HG02970 (cell line): ENCODE results near the gene KLF1.
"Not testable (repeated sequence)": the region's sequence is repeated elsewhere in the genome, so short reads cannot be mapped to it uniquely, and the experiment has no call there.

ENCODE experiments used
- ATAC-seq: cut with Tn5 transposase; IDR thresholded peaks from one replicate; pipeline ENCODE4 v1.9.1; 2021; ENCODE audit warnings: mild to moderate bottlenecking, moderate library complexity, moderate number of reproducible peaks; ENCODE audit not compliant: unreplicated experiment, low FRiP score

KLF1 gene

DNA sequence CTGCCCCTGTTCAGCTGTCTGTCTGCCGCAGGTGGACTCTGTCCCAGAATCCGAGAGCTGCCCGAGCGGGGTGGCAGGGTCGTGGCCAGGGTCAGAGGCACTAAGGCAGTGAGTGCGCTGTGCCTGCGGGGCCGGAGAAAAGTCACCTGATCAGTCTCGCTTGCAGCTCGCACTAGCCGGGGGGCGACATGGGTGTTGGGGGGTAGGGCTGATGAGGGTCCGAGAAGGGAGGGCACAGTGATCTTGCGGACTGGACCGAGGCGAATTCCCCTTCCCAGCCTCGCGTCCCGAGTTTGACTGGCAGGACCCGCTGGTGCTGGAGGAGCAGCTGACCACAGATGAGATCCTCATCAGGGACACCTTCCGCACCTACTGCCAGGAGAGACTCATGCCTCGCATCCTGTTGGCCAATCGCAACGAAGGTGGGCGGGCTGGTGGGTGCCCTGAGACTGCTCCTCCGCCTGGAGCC lies 4.6 kb upstream of the KLF1 start:
- ATAC-seq, result no peak

DNA sequence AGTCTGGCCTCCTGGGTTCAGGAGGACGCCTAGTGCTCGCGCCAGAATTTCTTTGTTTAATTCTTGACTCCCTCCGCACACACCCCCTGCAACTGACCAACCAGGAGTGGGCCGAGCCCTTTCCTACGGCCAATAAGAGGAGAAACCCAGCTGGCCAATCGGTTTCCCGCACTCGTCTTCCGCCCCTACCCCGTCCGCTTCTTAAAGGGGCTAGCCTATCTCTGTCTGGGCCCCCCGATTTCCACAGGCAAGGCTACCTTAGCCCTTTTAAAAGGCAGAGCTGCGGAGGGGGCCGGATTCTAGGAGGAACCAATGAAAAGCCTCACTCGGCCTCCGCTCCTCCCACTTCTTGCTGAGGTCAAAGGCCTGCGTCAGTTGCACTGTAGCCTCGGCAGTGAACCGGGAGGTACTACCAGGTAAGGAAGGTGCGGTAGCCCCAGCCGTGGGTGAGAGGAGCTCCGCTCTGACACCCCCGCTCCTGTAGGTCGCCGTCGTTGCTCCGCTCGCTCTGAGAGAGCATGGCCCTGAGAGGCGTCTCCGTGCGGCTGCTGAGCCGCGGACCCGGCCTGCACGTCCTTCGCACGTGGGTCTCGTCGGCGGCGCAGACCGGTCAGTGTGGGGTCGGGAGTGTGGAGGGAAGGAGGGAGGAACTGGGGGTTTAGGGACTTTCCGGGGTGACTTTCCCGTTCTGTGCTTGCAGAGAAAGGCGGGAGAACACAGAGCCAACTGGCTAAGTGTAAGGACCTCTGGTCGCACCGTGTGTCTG lies 4.0 kb upstream of the KLF1 start, which contains the start of gene GCDH:
TSS of gene GCDH (plus strand) at position 374 of the 766 bp plus-strand sequence. CDS start at position 519, 145 bp downstream.
- ATAC-seq, result peak; percentile 95

DNA sequence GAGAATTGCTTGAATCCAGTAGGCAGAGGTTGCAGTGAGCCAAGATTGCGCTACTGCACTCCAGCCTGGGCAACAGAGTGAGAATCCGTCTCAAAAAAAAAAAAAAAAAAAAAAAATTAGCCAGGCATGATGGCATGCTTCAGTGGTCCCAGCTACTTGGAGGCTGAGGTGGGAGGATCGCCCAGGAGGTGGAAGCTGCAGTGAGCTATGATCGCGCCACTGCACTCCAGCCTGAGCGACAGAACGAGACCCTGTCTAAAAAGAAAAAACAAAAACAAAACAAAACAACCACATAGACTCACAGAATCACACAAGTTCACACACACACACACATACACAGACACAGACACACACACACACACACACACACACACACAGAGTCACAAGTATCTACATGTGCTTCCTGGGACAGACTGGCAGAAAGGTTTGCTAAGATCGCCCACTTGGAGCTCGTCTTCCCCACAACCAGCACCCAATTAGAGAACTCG lies 3.3 kb upstream of the KLF1 start:
- not testable (repeated sequence) for ATAC-seq

DNA sequence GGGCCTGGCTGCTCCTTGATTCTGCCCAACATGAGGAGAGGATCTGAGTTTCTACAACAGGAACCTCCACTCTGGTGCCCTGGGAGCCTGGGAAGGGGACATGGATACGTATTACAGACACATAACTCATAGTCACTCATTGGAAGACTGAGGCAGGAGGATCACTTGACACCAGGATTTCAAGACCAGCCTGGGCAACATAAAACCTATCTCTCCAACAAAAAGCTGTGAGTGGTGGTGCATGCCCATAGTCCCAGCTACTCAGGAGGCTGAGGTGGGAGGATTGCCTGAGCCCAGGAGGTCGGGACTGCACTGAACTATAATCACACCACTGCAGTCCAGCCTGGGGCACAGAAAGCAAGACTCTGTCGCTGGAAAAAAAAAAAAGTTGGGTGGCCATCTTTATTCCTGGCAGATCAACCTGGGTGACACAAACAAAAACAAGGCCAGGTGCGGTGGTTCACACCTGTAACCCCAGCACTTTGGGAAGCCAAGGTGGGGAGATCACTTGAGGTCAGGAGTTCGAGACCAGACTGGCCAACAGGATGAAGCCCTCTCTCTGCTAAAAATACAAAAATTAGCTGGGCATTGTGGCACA lies 1.1 kb upstream of the KLF1 start:
- ATAC-seq, result no peak

DNA sequence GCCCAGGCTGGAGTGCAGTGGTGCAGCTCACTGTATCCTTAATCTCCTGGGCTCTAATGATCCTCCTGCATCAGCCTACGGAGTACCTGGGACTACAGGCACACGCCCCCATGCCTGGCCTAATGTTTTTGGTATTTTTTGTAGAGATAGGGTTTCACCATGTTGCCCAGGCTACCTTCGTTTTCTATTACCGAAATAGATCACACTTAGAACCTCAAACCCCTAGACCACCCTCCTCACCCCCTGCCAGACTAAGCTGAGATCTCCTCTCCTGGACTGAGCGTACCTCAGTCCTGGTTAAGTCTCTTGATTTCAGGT lies 391 bp downstream of the KLF1 start:
- ATAC-seq, result no peak

DNA sequence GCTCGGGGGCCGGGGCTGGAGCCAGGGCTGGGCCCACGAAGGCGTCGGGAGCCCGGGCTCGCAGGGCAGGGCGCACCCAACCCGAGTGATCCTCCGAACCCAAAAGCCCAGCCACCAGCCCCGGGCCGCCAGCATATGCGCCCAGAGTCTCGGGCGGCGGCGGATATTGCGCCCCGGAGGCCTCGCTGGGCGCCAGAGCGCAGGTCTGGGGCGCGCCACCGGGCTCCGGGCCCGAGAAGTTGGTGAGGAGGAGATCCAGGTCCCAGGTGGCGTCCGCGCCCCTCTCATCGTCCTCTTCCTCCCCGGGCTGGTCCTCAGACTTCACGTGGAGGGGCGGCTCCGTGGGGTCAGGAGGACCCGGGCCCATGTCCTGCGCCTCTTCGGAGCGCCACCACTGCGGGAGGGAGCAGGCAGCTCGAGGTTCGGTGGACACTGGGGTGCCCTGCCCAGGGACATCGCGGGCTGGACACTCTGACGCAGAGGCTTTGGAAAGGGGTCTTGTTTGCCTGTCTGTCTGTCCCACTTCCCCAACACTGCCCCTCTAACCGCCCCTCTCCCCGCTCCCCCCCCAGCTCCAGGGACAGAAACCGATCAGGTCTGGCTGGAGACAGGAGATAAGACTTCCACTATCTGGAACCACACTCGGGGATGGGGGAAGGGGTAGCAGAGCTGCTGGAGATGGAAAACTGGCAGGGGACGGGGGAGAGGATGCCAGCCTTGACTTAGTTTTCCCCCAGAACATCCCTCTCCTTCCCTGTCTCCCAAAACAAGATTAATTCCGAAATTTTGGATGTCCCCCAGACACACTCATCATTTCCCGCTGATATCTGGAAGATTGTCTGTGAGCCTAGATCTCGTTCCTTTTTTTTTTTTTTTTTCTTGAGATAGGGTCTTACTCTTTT lies 1.0 kb downstream of the KLF1 start:
- no peak for ATAC-seq

DNA sequence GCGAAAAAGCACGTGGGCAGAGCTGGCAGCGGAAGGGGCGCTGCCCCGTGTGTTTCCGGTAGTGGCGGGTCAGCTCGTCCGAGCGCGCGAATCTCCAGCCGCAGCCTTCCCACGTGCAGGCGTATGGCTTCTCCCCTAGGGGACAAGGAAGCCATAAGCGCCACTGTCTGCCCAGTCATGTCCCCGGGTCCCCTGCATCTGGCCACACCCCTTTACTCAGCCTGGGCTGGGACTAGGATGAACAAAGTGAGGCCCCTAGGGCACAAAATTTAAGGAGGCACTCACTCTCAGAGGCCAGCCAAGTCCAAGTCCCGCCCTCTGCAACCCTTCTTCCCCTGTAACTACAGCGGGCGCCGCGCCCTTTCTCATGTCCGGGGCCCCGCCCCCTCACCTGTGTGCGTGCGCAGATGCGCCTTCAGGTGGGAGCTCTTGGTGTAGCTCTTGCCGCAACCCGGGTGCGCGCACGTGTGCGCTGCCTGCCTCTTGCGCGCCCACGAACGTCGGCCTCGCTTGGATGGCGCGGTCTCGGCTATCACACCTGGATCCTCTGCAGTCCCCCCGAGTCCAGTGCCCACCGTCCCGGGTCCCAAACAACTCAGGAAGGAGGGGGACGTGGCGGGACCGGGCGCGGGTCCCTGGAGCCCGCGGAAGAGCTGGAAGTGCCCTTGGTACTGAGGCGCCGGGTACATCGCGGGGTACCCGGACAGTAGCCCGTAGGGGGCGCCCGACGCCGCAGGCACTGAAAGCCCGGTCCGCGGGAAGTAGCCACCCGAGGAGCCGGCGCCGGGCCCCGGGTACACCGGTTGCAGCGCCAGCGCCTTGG lies 1.9 kb downstream of the KLF1 start:
- ATAC-seq, result no peak

DNA sequence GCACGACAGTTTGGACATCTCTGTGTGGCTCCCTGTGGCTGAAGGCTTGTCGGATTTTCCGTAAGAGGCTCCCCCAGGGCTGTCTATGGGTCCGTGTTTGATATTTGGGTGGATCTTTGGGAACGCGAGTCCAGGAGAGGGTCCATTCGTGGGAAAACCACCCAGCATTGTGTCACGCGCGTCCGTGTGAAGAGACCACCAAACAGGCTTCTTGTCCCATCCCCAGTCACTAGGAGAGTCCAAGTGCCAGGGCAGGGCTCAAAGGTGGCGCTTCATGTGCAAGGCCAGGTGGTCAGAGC lies 2.4 kb downstream of the KLF1 start:
- no peak for ATAC-seq

DNA sequence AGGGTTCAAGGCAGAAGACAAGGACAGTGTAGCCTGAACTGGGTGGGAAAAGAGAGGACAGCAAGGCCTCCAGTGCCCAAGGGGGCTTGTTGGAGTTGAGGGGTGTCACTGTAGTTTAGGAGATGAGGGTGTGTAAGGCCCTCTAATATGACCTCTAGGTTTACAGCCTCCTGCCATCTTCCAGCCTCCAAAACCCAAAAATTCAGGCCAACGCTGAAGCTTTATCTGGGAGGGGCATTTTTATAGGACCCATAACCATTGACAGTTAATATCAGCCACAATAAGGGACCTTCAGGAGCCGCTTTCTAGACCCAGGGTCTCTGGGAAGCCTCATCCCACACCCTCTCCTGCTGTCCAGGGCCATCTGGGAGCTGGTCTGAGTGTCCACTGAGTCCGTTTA lies 2.8 kb downstream of the KLF1 start:
- no peak for ATAC-seq

DNA sequence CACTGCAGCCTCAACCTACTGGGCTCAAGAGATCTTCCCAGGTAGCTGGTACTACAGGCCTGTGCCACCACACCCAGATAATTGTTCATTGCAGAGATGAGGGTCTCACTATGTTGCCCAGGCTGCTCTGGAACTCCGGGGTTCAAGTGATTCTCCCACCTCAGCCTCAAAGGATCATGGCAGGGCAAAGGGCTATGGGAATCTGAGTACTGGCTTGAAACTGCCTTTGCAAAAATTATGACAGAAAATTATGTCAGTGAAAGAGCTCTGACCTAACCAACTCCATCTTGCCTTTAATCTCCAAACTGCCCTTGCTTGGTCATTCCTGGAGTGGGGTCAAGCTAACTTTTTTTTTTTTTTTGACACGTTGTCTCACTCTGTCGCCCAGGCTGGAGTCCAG lies 4.4 kb downstream of the KLF1 start:
- no peak for ATAC-seq

DNA sequence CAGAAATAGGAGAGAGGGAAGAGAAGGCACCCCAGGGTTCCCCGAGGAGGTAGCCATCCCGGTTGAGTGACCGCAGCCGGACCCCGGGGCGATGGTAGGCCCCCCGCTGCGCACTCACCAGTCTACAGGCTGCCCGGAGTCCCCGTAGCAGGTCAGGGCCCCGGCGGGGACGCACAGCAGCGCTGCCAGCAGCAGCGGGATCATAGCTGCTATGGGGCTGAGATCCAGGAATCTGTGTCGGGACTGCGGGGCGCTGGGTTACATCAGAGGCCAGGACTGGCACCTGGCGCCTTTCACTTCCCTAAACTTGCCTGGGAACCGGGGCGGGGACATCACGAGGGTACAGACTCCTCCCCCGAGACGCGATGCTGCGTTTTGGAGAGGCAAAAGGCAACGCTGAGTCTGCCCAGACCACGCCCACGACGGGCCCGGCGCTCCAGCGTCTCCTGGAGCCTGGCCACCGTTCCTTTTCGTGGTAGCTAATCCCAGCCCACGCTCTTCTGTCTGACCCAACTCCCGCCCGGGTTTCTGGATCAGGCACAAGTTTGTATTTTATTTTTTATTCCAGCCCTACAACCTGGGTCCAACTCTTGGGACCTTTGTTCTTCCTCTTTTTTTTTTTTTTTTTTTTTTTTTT lies 5.7 kb downstream of the KLF1 start, which contains the start of gene DNASE2:
TSS of gene DNASE2 (minus strand) at position 278 of the 637 bp plus-strand sequence. CDS start at position 204, 74 bp downstream.
- peak; percentile 85 for ATAC-seq

DNA sequence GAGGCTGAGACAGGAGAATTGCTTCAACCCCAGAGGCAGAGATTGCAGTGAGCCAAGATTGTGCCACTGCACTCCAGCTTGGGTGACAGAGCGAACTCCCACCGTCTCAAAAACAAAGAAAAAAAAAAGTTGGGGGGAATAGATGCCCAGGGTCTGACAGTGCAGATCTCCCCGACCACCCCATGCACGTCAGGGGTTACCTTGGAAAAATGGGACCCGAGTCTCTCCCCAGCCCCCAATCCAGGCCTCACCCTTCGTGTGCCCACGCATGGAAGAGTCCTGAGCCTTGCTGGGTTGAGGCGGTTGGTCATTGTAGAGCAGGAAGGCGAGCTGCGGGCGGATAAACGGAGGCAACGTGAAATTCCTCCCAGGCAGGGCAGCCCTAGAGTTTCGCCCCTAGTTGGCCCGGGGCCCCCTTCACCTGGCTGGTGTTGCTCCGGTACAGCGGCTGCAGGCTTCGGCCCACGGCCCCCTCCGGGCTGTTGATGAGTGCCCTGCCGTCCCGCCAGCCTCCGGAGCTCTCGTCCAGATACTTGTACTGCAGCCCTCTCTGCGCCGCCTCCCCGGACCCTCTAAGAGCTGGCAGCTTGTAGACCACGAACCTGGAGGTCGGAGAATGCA lies 6.3 kb downstream of the KLF1 start:
- ATAC-seq, result peak; percentile 6

DNA sequence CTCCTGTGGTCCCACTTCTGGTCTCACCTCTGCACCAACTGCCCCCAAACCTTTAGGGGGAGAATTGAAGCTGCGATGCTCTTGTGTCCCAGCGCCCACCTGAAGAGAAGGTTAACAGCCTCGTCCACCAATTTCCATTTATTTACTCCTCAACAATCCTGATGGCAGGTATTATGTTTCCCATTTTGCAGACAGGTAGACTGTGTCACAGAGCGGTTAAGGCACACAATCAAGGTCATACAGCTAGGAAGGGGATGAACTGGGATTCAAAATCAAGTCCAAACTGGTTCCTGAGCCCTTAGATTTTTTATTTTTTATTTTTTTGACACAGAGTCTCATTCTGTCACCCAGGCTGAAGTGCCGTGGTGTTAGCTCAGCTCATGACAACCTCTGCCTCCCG lies 11.9 kb downstream of the KLF1 start:
- no peak for ATAC-seq

DNA sequence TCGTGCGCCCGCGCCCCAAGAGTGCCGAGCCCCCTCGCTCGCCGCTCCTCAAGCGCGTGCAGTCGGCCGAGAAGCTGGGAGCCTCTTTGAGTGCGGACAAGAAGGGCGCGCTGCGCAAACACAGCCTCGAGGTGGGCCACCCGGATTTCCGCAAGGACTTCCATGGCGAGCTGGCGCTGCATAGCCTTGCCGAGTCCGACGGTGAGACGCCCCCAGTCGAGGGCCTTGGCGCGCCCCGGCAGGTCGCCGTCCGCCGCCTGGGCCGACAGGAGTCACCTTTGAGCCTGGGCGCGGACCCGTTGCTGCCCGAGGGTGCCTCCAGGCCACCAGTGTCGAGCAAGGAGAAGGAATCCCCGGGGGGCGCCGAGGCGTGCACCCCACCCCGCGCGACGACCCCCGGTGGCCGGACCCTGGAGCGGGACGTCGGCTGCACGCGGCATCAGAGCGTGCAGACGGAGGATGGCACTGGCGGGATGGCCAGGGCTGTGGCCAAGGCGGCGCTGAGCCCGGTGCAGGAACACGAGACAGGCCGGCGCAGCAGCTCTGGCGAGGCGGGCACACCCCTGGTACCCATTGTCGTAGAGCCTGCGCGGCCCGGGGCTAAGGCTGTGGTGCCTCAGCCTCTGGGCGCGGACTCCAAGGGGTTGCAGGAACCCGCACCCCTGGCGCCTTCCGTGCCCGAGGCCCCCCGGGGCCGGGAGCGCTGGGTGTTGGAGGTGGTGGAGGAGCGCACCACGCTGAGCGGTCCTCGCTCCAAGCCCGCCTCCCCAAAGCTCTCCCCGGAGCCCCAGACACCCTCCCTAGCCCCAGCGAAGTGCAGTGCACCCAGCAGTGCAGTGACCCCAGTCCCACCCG lies 12.9 kb downstream of the KLF1 start:
- no peak for ATAC-seq

DNA sequence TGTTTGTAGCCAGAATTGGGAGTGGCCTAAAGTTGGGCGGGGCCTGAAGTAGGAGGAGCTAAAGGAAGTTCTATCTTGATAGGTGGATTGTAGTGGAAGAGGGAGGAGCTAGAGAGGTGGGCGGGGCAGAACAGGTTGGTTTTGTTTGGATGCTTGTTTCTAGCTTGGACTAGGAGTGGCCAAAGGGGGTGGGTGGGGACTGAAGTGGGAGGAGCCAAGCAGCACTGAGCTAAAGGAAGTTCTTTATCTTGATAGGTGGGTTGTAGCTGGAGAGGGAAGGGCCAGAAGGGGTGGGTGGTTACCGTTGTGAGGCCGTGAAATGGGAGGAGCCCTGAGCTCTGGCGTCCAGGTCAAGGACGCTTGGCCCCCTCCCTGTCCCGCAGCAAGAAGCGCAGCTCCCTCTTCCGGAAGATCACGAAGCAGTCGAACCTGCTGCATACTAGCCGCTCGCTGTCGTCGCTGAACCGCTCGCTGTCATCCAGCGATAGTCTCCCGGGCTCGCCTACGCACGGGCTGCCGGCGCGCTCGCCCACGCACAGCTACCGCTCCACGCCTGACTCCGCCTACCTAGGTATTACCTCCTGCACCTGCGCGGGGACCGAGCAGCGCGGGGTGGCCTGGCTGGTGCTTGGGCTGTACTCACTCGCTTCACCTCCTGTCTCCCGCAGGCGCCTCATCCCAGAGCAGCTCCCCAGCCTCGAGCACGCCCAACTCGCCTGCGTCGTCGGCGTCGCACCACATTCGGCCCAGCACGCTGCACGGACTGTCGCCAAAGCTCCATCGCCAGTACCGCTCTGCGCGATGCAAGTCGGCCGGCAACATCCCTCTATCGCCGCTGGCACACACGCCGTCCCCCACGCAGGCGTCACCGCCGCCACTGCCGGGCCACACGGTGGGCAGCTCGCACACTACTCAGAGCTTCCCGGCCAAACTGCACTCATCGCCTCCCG lies 13.8 kb downstream of the KLF1 start:
- no peak for ATAC-seq

DNA sequence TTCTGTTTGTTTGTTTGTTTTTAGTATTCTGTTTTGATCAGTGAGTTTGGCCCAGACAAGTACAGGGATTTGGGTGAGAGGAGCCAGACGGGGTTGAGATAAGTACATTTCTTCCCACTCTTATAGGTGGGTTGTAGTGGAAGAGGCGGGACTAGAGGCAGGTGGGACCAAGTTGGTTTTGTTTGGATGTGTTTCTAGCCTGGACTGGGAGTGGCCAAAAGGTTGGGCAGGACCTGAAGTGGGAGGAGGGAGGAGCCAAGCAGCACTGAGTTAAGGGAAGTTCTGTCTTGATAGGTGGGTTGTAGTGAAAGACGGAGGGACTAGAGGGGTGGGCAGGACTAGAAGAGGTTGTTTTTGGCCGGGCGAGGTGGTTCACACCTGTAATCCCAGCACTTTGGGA lies 14.7 kb downstream of the KLF1 start:
- no peak for ATAC-seq

DNA sequence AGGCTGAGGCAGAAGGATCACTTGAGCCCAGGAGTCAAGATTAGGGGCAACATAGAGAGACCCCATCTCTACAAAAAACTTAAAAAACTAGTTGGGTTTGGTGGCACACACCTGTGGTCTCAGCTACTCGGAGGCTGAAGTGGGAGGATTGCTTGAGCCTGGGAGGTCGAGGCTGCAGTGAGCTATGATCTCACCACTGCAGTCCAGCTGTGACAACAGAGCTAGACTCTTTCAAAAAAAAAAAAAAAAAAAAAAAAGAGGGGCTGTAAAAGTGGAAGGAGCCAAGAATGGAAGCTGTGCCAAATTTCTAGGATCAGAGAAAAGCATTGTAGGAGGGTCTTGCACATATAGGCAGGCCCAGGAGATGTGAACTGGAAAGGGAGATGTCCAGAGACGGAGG lies 15.3 kb downstream of the KLF1 start:
- no peak for ATAC-seq
